ENCODE results near the gene TRPM7. TPM values are rescaled to one million over a fixed set of nuclear protein-coding genes. Genes with fewer than 3 reads are reported as not detected.

TRPM7 gene
- total RNA-seq, 1 donor from 2014 or later: 42.4 TPM

DNA sequence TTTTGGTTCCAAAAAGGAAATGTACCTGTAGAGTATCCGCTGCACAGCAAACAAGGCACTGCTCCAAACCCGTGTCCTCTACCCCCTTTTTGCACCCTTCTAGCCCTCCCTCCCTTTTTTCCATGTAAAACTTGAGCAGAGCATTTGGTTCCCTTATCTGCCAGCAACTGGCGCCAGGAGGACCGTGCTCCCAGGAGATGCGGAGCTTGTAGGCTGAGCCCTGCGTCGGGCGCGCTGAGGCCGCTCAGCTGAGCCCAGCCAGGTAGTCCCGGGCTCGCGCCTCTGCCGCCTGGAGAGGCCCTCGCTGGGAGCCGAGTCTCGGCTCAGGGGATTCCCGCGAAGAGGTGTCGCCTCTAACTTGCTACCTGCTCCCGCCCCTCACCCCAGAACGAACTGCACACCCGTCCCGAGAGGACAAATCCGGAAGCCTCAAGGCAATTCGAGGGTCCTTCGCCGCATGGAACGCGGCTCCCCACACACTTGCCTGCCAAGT is 575 bp downstream of the TRPM7 start:
- Mint-ChIP-seq H3K27ac (peak overlapping the region; percentile 98), H3K9me3 (no peaks in the 10 kb centered on the region), H3K4me1 (ENCODE audit: low read depth) (peaks cover 54% of the 10 kb centered on the region), H3K27me3 (ENCODE audit: insufficient read depth) (no peaks in the 10 kb centered on the region), H3K4me3 (peak overlapping the region; percentile 97), H3K36me3 (ENCODE audit: low read depth) (peaks cover 25% of the 10 kb centered on the region)
- intact Hi-C loops (cut with micrococcal nuclease): loop anchor here (1.0 to 5.0 kb wide), 7 partner anchors 11 to 1064 kb away; partner anchors contain the start of genes DTWD1 and FAM227B
- DNase-seq (ENCODE audit: low spot score): peak; percentile 67

DNA sequence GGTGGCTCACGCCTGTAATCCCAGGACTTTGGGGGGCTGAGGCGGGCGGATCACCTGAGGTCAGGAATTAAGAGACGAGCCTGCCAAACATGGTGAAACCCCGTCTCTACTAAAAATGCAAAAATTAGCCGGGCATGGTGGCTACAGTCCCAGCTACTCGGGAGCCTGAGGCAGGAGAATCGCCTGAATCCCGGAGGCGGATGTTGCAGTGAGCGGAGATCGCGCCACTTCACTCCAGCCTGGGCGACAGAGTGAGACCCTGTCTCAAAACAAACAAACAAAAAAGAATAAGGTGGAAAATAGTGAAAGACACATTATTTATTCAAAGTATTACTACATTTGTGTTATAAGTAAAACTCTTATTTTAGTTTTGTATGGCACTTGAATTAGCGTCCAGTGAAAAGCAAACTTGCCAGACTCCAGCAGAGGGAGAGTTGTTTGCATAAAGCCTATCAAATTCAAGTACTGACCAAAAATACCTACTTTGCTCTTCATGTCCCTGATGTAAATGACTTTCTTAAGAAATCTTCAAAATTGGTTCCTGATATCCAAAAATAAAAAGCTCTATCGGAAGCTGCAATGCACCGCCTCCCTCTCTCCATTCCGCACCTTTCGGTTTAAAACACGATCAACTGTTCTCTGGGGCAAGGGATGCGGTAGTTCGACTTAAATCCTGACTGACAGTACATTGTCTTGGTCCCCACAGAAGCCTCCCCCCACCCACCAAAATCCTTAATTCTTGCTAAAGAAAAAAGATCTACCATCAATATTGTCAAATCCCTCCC is 1.2 kb downstream of the TRPM7 start:
- Mint-ChIP-seq H3K36me3 (ENCODE audit: low read depth) (peaks cover 25% of the 10 kb centered on the region), H3K27ac (peak overlapping the region; percentile 98), H3K9me3 (no peaks in the 10 kb centered on the region), H3K4me3 (peak overlapping the region; percentile 97), H3K4me1 (ENCODE audit: low read depth) (peaks cover 55% of the 10 kb centered on the region), H3K27me3 (ENCODE audit: insufficient read depth) (no peaks in the 10 kb centered on the region)
- no peak for DNase-seq (ENCODE audit: low spot score)
- intact Hi-C loops (cut with micrococcal nuclease): loop anchor here (5.0 kb wide), 2 partner anchors 123 to 1063 kb away; partner anchors contain the start of genes DTWD1 and FAM227B

GRCh38 chr15:50681467-50681866 is 5.1 kb downstream of the TRPM7 start:
- no peak for DNase-seq (ENCODE audit: low spot score)
- H3K27me3 Mint-ChIP-seq (ENCODE audit: insufficient read depth): no peaks in the 10 kb centered on the region
- intact Hi-C loops (cut with micrococcal nuclease): no loop called here
- peaks cover 27% of the 10 kb centered on the region for H3K36me3 Mint-ChIP-seq (ENCODE audit: low read depth)
- H3K27ac Mint-ChIP-seq: no peak overlapping the region
- peaks cover 44% of the 10 kb centered on the region for H3K4me1 Mint-ChIP-seq (ENCODE audit: low read depth)
- no peaks in the 10 kb centered on the region for H3K9me3 Mint-ChIP-seq
- H3K4me3 Mint-ChIP-seq: no peak overlapping the region

- H3K9me3 Mint-ChIP-seq: no peaks in the 10 kb centered on the region
- peaks cover 11% of the 10 kb centered on the region for H3K36me3 Mint-ChIP-seq (ENCODE audit: low read depth)
- no peak overlapping the region for H3K4me3 Mint-ChIP-seq
- no peaks in the 10 kb centered on the region for H3K27me3 Mint-ChIP-seq (ENCODE audit: insufficient read depth)
- no peak overlapping the region for H3K27ac Mint-ChIP-seq
- no peak for DNase-seq (ENCODE audit: low spot score)
- intact Hi-C loops (cut with micrococcal nuclease): no loop called here
- H3K4me1 Mint-ChIP-seq (ENCODE audit: low read depth): peaks cover 25% of the 10 kb centered on the region
Observed at GRCh38 chr15:50676799-50677483, 9.7 kb downstream of the TRPM7 start.

DNA sequence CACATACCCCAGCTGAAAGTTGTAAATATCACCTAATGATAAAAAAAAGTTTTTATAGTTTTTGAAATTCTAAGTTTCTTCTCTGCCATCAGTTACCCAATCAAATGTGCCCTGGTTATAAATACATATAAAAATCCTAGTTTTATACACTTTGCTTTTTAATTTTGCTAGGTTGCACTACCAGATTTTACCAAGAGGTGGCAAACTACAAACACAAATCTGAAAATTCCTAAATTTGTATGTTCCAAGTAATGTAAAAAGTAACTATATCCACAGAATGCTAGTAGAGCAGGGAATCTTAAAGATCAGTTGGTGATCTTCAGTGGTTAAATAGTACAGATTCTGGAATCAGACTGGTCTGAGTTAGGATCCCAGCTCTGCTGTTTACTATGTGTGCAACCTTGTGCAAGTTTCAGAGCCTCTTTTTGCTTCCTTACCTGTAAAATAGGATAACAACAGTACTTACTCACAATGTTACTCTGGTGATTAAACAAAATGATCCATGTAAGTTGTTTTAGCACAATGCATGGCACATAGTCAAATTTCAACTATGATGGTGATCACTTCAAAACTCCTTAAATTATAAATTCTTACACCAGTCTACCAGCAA is 11.0 kb downstream of the TRPM7 start:
- peaks cover 9% of the 10 kb centered on the region for H3K36me3 Mint-ChIP-seq (ENCODE audit: low read depth)
- H3K4me3 Mint-ChIP-seq: no peak overlapping the region
- no peaks in the 10 kb centered on the region for H3K9me3 Mint-ChIP-seq
- DNase-seq (ENCODE audit: low spot score): no peak
- H3K27me3 Mint-ChIP-seq (ENCODE audit: insufficient read depth): no peaks in the 10 kb centered on the region
- intact Hi-C loops (cut with micrococcal nuclease): loop anchor here (1.0 kb wide), 4 partner anchors 11 to 233 kb away; partner anchors contain the start of genes AP4E1 and TRPM7
- peaks cover 15% of the 10 kb centered on the region for H3K4me1 Mint-ChIP-seq (ENCODE audit: low read depth)
- H3K27ac Mint-ChIP-seq: no peak overlapping the region

GRCh38 chr15:50670115-50670514 is 16.5 kb downstream of the TRPM7 start:
- intact Hi-C loops (cut with micrococcal nuclease): no loop called here
- Mint-ChIP-seq H3K27ac (no peak overlapping the region), H3K36me3 (ENCODE audit: low read depth) (peaks cover 6% of the 10 kb centered on the region), H3K4me3 (no peak overlapping the region), H3K9me3 (no peaks in the 10 kb centered on the region), H3K27me3 (ENCODE audit: insufficient read depth) (no peaks in the 10 kb centered on the region), H3K4me1 (ENCODE audit: low read depth) (peaks cover 11% of the 10 kb centered on the region)
- DNase-seq (ENCODE audit: low spot score): no peak

GRCh38 chr15:50669611-50670010 is 17.0 kb downstream of the TRPM7 start:
- Mint-ChIP-seq H3K36me3 (ENCODE audit: low read depth) (peaks cover 6% of the 10 kb centered on the region), H3K4me1 (ENCODE audit: low read depth) (peaks cover 11% of the 10 kb centered on the region), H3K27ac (no peak overlapping the region), H3K4me3 (no peak overlapping the region), H3K9me3 (no peaks in the 10 kb centered on the region), H3K27me3 (ENCODE audit: insufficient read depth) (no peaks in the 10 kb centered on the region)
- intact Hi-C loops (cut with micrococcal nuclease): no loop called here
- no peak for DNase-seq (ENCODE audit: low spot score)

- intact Hi-C loops (cut with micrococcal nuclease): no loop called here
- no peak overlapping the region for H3K4me3 Mint-ChIP-seq
- no peaks in the 10 kb centered on the region for H3K9me3 Mint-ChIP-seq
- no peak for DNase-seq (ENCODE audit: low spot score)
- H3K36me3 Mint-ChIP-seq (ENCODE audit: low read depth): peaks cover 15% of the 10 kb centered on the region
- no peak overlapping the region for H3K27ac Mint-ChIP-seq
- H3K27me3 Mint-ChIP-seq (ENCODE audit: insufficient read depth): no peaks in the 10 kb centered on the region
- peaks cover 11% of the 10 kb centered on the region for H3K4me1 Mint-ChIP-seq (ENCODE audit: low read depth)
Observed at GRCh38 chr15:50665938-50666337, 20.7 kb downstream of the TRPM7 start.

- Mint-ChIP-seq H3K9me3 (no peaks in the 10 kb centered on the region), H3K36me3 (ENCODE audit: low read depth) (peaks cover 51% of the 10 kb centered on the region), H3K4me1 (ENCODE audit: low read depth) (peaks cover 7% of the 10 kb centered on the region), H3K4me3 (no peak overlapping the region), H3K27ac (no peak overlapping the region), H3K27me3 (ENCODE audit: insufficient read depth) (no peaks in the 10 kb centered on the region)
- intact Hi-C loops (cut with micrococcal nuclease): no loop called here
- no peak for DNase-seq (ENCODE audit: low spot score)
Observed at GRCh38 chr15:50655555-50655954, 31.0 kb downstream of the TRPM7 start.

GRCh38 chr15:50653156-50653743 is 33.3 kb downstream of the TRPM7 start:
- Mint-ChIP-seq H3K4me3 (no peak overlapping the region), H3K9me3 (no peaks in the 10 kb centered on the region), H3K27ac (no peak overlapping the region), H3K36me3 (ENCODE audit: low read depth) (peaks cover 52% of the 10 kb centered on the region), H3K4me1 (ENCODE audit: low read depth) (peaks cover 7% of the 10 kb centered on the region), H3K27me3 (ENCODE audit: insufficient read depth) (no peaks in the 10 kb centered on the region)
- intact Hi-C loops (cut with micrococcal nuclease): no loop called here
- DNase-seq (ENCODE audit: low spot score): no peak

DNA sequence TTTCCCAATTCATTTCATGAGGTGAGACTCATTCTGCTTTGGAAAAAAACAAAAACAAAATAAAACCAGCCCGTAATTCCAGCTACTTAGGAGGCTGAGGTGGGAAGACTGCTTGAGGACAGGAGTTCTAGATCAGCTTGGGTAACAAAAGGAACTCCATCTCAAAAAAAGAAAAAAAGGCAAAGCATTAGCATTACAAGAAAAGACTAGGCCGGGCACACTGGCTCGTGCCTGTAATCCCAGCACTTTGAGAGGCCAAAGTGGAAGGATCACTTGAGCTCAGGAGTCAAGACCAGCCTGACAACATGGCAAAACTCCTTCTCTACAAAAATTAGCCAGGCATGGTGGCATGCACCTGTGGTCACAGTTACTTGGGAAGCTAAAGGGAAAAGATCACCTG is 33.9 kb downstream of the TRPM7 start:
- intact Hi-C loops (cut with micrococcal nuclease): no loop called here
- no peak for DNase-seq (ENCODE audit: low spot score)
- Mint-ChIP-seq H3K36me3 (ENCODE audit: low read depth) (peaks cover 52% of the 10 kb centered on the region), H3K27me3 (ENCODE audit: insufficient read depth) (no peaks in the 10 kb centered on the region), H3K9me3 (no peaks in the 10 kb centered on the region), H3K4me3 (no peak overlapping the region), H3K4me1 (ENCODE audit: low read depth) (peaks cover 7% of the 10 kb centered on the region), H3K27ac (no peak overlapping the region)

DNA sequence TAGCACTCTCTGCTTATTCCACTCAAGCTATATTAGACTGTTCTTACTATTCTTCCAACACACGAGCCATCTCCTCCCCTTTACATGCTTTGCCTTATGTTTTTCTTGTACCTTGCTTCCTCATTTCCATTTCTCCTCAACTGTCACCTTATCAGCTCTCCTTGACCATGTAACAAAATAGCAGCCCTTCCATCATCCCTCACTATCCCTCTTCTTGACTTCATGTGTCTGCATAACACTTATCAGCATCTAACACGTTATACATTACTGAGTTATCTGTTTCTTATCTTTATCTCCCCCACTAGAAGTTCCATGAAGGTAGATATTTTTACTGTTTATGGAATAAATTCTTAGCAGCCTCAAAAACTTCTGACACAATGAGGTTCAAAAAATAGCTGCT is 45.3 kb downstream of the TRPM7 start:
- intact Hi-C loops (cut with micrococcal nuclease): no loop called here
- peaks cover 33% of the 10 kb centered on the region for H3K36me3 Mint-ChIP-seq (ENCODE audit: low read depth)
- no peak overlapping the region for H3K4me3 Mint-ChIP-seq
- no peak for DNase-seq (ENCODE audit: low spot score)
- no peak overlapping the region for H3K27ac Mint-ChIP-seq
- H3K9me3 Mint-ChIP-seq: no peaks in the 10 kb centered on the region
- H3K27me3 Mint-ChIP-seq (ENCODE audit: insufficient read depth): no peaks in the 10 kb centered on the region
- H3K4me1 Mint-ChIP-seq (ENCODE audit: low read depth): peaks cover 5% of the 10 kb centered on the region
